ENCODE results near the gene FYB2. TPM values are rescaled to one million over a fixed set of nuclear protein-coding genes. Genes with fewer than 3 reads are reported as not detected.
A peak's percentile ranks its signal among the peaks of the same experiment; 100 is the strongest.

FYB2 gene
- total RNA-seq, 1 donor from 2014 or later, result 0.14 TPM

DNA sequence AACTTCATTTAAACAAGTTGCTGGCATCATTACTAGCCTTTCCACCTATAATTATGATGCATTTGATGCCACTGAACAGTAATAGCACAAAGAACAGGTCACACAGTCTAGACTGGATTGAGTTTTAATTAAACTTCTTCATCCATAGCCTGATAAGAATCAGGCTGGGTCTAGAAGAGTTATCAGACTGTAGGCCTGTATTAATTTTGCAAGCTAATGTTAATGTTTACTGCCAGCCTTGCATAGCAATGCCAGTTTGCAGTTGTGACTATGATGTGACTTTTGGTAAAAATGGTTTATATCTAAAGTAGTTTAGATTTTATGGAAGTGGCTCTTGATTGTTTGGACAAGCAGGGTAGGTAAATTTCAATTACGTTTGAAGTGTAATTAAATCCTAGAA, 106.1 kb downstream of the FYB2 start:
- Histone ChIP-seq H2AFZ (ENCODE audit: low read depth, low read length) (no peak overlapping the region), H3K4me3 (ENCODE audit: insufficient read depth, low read depth, low read length) (no peak overlapping the region), H3K4me2 (ENCODE audit: low read length) (no peak overlapping the region), H3K9me3 (ENCODE audit: insufficient read depth, low read depth, low read length) (no peaks in the 10 kb centered on the region), H4K20me1 (ENCODE audit: insufficient read depth, low read length) (no peaks in the 10 kb centered on the region), H3K36me3 (ENCODE audit: insufficient read depth, low read length) (no peaks in the 10 kb centered on the region), H3K79me2 (ENCODE audit: insufficient read depth, low read length) (no peaks in the 10 kb centered on the region), H3K4me1 (ENCODE audit: insufficient read depth, low read length) (peaks cover 25% of the 10 kb centered on the region), H3K9ac (ENCODE audit: low read length) (no peak overlapping the region), H3K27ac (ENCODE audit: low read depth, low read length) (no peak overlapping the region), H3K27me3 (ENCODE audit: insufficient read depth, low read length) (no peaks in the 10 kb centered on the region)
- no peak for FAIRE-seq
- no peaks in the 10 kb centered on the region for H3K27me3 Mint-ChIP-seq (ENCODE audit: low read depth, unreplicated experiment)
- no peaks in the 10 kb centered on the region for H3K36me3 Mint-ChIP-seq (ENCODE audit: low read depth, unreplicated experiment)
- TF ChIP-seq EZH2 (IDR thresholded peaks at IDR 0.05; ENCODE audit: insufficient read depth, low read length), result no peak
- no peak overlapping the region for H3K4me3 Mint-ChIP-seq (ENCODE audit: unreplicated experiment)
- no peaks in the 10 kb centered on the region for H3K9me3 Mint-ChIP-seq (ENCODE audit: unreplicated experiment)
- no peak overlapping the region for H3K27ac Mint-ChIP-seq (ENCODE audit: unreplicated experiment)
- peaks cover 27% of the 10 kb centered on the region for H3K4me1 Mint-ChIP-seq (ENCODE audit: low read depth, unreplicated experiment)
- DNase-seq (ENCODE audit: low read depth), result no peak

- FAIRE-seq, result no peak
- H3K4me2 ChIP-seq (ENCODE audit: low read length), result peak overlapping the region; percentile 11
Observed at GRCh38 chr1:56712150-56712549, 107.1 kb downstream of the FYB2 start.

DNA sequence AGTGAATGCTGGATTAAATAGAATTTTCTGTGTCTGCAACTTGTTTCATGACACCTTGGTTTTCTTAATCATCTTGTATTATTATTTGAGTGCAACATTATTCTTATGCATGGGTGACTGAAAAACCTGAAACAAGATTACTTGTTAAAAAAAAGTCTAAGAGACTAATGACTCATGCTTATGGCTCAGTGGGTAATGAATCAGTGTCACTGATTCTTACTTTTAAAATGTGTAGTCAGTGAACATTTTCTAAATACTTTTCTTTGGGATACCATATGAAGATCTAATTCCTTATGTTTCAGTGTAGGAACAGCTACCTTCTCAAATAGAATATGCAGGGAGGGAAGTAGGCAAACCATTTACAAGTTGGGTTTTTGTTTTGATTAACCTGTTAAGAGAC, 108.6 kb downstream of the FYB2 start:
- TF ChIP-seq EZH2 (IDR thresholded peaks at IDR 0.05; ENCODE audit: insufficient read depth, low read length) (no peak), CTCF (IDR thresholded peaks at IDR 0.05; ENCODE audit: insufficient read depth, low read depth, low read length) (no peak)
- FAIRE-seq (peak; percentile 66), DNase-seq (ENCODE audit: low read depth) (peak; percentile 87)
- peak overlapping the region; percentile 67 for H3K4me2 ChIP-seq (ENCODE audit: low read length)
- H3K9me3 ChIP-seq (ENCODE audit: insufficient read depth, low read depth, low read length), result no peaks in the 10 kb centered on the region
- peak overlapping the region; percentile 50 for H3K27ac ChIP-seq (ENCODE audit: low read depth, low read length)
- no peaks in the 10 kb centered on the region for H3K36me3 ChIP-seq (ENCODE audit: insufficient read depth, low read length)
- Mint-ChIP-seq H3K27me3 (ENCODE audit: low read depth, unreplicated experiment) (no peaks in the 10 kb centered on the region), H3K36me3 (ENCODE audit: low read depth, unreplicated experiment) (no peaks in the 10 kb centered on the region), H3K27ac (ENCODE audit: unreplicated experiment) (peak overlapping the region; percentile 13), H3K4me3 (ENCODE audit: unreplicated experiment) (peak overlapping the region; percentile 64), H3K9me3 (ENCODE audit: unreplicated experiment) (no peaks in the 10 kb centered on the region), H3K4me1 (ENCODE audit: low read depth, unreplicated experiment) (peaks cover 26% of the 10 kb centered on the region)
- H3K4me3 ChIP-seq (ENCODE audit: insufficient read depth, low read depth, low read length), result no peak overlapping the region
- H3K4me1 ChIP-seq (ENCODE audit: insufficient read depth, low read length), result peaks cover 24% of the 10 kb centered on the region
- H3K79me2 ChIP-seq (ENCODE audit: insufficient read depth, low read length), result no peaks in the 10 kb centered on the region
- H3K27me3 ChIP-seq (ENCODE audit: insufficient read depth, low read length), result no peaks in the 10 kb centered on the region
- H3K9ac ChIP-seq (ENCODE audit: low read length), result no peak overlapping the region
- H2AFZ ChIP-seq (ENCODE audit: low read depth, low read length), result no peak overlapping the region
- no peaks in the 10 kb centered on the region for H4K20me1 ChIP-seq (ENCODE audit: insufficient read depth, low read length)

More at GRCh38 chr1:56712150-56712549, 107.1 kb downstream of the FYB2 start:
- no peak for TF ChIP-seq EZH2 (IDR thresholded peaks at IDR 0.05; ENCODE audit: insufficient read depth, low read length)
- no peak for TF ChIP-seq CTCF (IDR thresholded peaks at IDR 0.05; ENCODE audit: insufficient read depth, low read depth, low read length)
- H3K36me3 ChIP-seq (ENCODE audit: insufficient read depth, low read length), result no peaks in the 10 kb centered on the region
- no peak overlapping the region for H3K9ac ChIP-seq (ENCODE audit: low read length)
- Mint-ChIP-seq H3K4me3 (ENCODE audit: unreplicated experiment) (no peak overlapping the region), H3K4me1 (ENCODE audit: low read depth, unreplicated experiment) (peaks cover 27% of the 10 kb centered on the region), H3K27ac (ENCODE audit: unreplicated experiment) (no peak overlapping the region), H3K27me3 (ENCODE audit: low read depth, unreplicated experiment) (no peaks in the 10 kb centered on the region), H3K9me3 (ENCODE audit: unreplicated experiment) (no peaks in the 10 kb centered on the region), H3K36me3 (ENCODE audit: low read depth, unreplicated experiment) (no peaks in the 10 kb centered on the region)
- no peaks in the 10 kb centered on the region for H3K79me2 ChIP-seq (ENCODE audit: insufficient read depth, low read length)
- no peak overlapping the region for H2AFZ ChIP-seq (ENCODE audit: low read depth, low read length)
- no peak overlapping the region for H3K27ac ChIP-seq (ENCODE audit: low read depth, low read length)
- no peak for DNase-seq (ENCODE audit: low read depth)
- H3K4me1 ChIP-seq (ENCODE audit: insufficient read depth, low read length), result peaks cover 25% of the 10 kb centered on the region
- no peaks in the 10 kb centered on the region for H4K20me1 ChIP-seq (ENCODE audit: insufficient read depth, low read length)
- H3K27me3 ChIP-seq (ENCODE audit: insufficient read depth, low read length), result no peaks in the 10 kb centered on the region
- H3K4me3 ChIP-seq (ENCODE audit: insufficient read depth, low read depth, low read length), result no peak overlapping the region
- H3K9me3 ChIP-seq (ENCODE audit: insufficient read depth, low read depth, low read length), result no peaks in the 10 kb centered on the region
